CD8-positive, alpha-beta memory T cell (primary cell): ENCODE data around the gene GPR4. TPM values are rescaled to one million over a fixed set of nuclear protein-coding genes. Genes with fewer than 3 reads are reported as not detected.
"Not testable (repeated sequence)": the region's sequence is repeated elsewhere in the genome, so short reads cannot be mapped to it uniquely, and the experiment has no call there.

Experiments used
- CTCF ChIA-PET: fragments of 350-600 bp; sonication (Branson Sonifier 250); formaldehyde crosslinking; loops from one replicate; lab custom pipeline; 2021; ENCODE audit warnings: antibody characterized with exemption; lab: Charles Lee
- POLR2A ChIA-PET: fragments of 350-600 bp; sonication (Branson Sonifier 250); formaldehyde crosslinking; loops from one replicate; lab custom pipeline; 2021; ENCODE audit warnings: antibody characterized with exemption; lab: Charles Lee
- DNase-seq, 5 donors: peaks; one replicate each; pipeline versions ENCODE4 v3.0.0 to v3.0.0-alpha.2; 2020 to 2022; ENCODE audit warnings: mixed read lengths in 1 of 5
- H3K27ac ChIP-seq: one replicate; pipeline ENCODE4 v1.7.0; 2013; ENCODE audit warnings: low read depth, mild to moderate bottlenecking, low read length, moderate library complexity
- H3K27me3 ChIP-seq: 2 replicates; pipeline ENCODE4 v1.7.0; 2013; ENCODE audit warnings: low read length, mild to moderate bottlenecking; ENCODE audit not compliant: insufficient read depth, poor library complexity, severe bottlenecking
- H3K36me3 ChIP-seq: 2 replicates; pipeline ENCODE4 v1.7.0; 2013; ENCODE audit warnings: mild to moderate bottlenecking, low read length, moderate library complexity; ENCODE audit not compliant: insufficient read depth
- H3K4me1 ChIP-seq: 2 replicates; pipeline ENCODE4 v1.7.0; 2013; ENCODE audit warnings: mild to moderate bottlenecking, low read length, moderate library complexity; ENCODE audit not compliant: insufficient read depth
- H3K4me3 ChIP-seq: 2 replicates; pipeline ENCODE4 v1.7.0; 2013; ENCODE audit warnings: mild to moderate bottlenecking, low read length
- H3K9me3 ChIP-seq: 2 replicates; pipeline ENCODE4 v1.7.0; 2013; ENCODE audit warnings: mild to moderate bottlenecking, low read length
- H3K27ac Mint-ChIP-seq, 8 donors: one replicate each; pipeline ENCODE4 v1.8.0; 2020 to 2021; ENCODE audit warnings: mixed read lengths in 8 of 8, mild to moderate bottlenecking in 6 of 8, inconsistent platforms in 3 of 8, moderate library complexity in 3 of 8
- H3K27me3 Mint-ChIP-seq, 2 donors: one replicate each; pipeline ENCODE4 v1.8.0; 2020 to 2021; ENCODE audit warnings: mixed read lengths in 2 of 2, mild to moderate bottlenecking in 1 of 2, moderate library complexity in 1 of 2
- H3K36me3 Mint-ChIP-seq, 3 donors: one replicate each; pipeline ENCODE4 v1.8.0; 2020 to 2021; ENCODE audit warnings: mixed read lengths in 3 of 3, inconsistent platforms in 1 of 3, mild to moderate bottlenecking in 1 of 3
- H3K4me1 Mint-ChIP-seq, 3 donors: one replicate each; pipeline ENCODE4 v1.8.0; 2020 to 2021; ENCODE audit warnings: mixed read lengths in 3 of 3, inconsistent platforms in 1 of 3, mild to moderate bottlenecking in 1 of 3
- H3K4me3 Mint-ChIP-seq, 7 donors: one replicate each; pipeline ENCODE4 v1.8.0; 2020 to 2021; ENCODE audit warnings: mixed read lengths in 7 of 7, mild to moderate bottlenecking in 6 of 7, moderate library complexity in 4 of 7, inconsistent platforms in 2 of 7
- H3K9me3 Mint-ChIP-seq, 5 donors: one replicate each; pipeline ENCODE4 v1.8.0; 2020 to 2022; ENCODE audit warnings: mixed read lengths in 5 of 5, mild to moderate bottlenecking in 3 of 5, moderate library complexity in 2 of 5, inconsistent platforms in 1 of 5
- polyA plus RNA-seq: library from polyadenylated mRNA; unstranded; fragments of 300-500 nt; fragmentation: Illumina TruSeq; gene quantifications from one replicate; pipeline ENCODE4 v1.2.3, GENCODE V29; 2021
- total RNA-seq, 2 experiments: library from RNA; stranded (reverse); gene quantifications; one replicate each; pipeline ENCODE4 v1.2.3, GENCODE V29; 2021

Gene GPR4
- total and polyA plus RNA-seq, 3 experiments from 2014 or later: not detected

DNA sequence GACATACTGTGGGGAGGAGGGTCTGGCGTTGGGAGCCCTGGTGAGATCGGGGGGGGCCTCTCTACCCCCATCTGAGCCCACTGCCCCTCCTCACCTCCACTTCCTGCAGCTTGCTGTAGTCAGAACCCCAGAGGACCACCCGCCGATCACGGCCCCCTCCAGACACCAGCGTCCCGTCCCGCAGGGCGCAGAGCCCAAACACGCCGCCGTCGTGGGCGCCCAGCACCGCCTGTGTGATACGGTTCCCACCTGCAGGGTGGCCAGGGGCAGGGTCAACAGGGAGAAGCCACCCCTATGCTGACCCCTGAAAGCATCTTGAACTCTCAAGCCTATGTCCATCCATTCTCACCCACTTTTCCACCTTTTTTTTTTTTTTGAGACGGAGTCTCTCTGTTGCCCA is 19.4 kb upstream of the GPR4 start:
- Mint-ChIP-seq H3K27me3 (no peaks in the 10 kb centered on the region), H3K4me1 (peaks cover 2 to 5% (median 3%) of the 10 kb centered on the region in 3 donors), H3K27ac (peak overlapping the region in 1 of 8 donors; percentile 77), H3K9me3 (no peaks in the 10 kb centered on the region), H3K36me3 (peaks cover 0 to 71% (median 17%) of the 10 kb centered on the region in 3 donors), H3K4me3 (no peak overlapping the region)
- H3K4me3 ChIP-seq: no peak overlapping the region
- no peak for DNase-seq
- POLR2A ChIA-PET: no interaction called here
- no peak overlapping the region for H3K27ac ChIP-seq
- no peaks in the 10 kb centered on the region for H3K4me1 ChIP-seq
- H3K27me3 ChIP-seq: no peaks in the 10 kb centered on the region
- H3K9me3 ChIP-seq: no peaks in the 10 kb centered on the region
- CTCF ChIA-PET: no interaction called here
- H3K36me3 ChIP-seq: peaks cover 6% of the 10 kb centered on the region

DNA sequence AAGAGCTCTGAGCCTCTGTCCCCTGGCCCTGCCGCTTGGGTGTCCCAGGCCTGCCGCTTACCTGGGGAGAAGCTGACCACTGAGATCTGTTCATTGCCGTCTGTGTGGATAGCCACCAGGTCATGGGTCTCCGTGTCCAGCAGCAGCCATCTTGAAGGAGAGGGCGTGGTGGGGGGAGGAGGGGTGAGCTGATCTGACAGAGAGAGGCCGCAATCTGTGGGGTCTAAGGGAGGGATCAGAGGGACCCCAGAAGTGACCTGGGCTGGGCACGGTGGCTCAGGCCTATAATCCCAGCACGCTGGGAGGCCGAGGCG is 14.6 kb upstream of the GPR4 start:
- CTCF ChIA-PET: interaction anchor here (2.9 kb wide), 1 partner anchor 25 kb away, joined by 14 read pairs; no protein-coding TSS in a partner anchor

DNA sequence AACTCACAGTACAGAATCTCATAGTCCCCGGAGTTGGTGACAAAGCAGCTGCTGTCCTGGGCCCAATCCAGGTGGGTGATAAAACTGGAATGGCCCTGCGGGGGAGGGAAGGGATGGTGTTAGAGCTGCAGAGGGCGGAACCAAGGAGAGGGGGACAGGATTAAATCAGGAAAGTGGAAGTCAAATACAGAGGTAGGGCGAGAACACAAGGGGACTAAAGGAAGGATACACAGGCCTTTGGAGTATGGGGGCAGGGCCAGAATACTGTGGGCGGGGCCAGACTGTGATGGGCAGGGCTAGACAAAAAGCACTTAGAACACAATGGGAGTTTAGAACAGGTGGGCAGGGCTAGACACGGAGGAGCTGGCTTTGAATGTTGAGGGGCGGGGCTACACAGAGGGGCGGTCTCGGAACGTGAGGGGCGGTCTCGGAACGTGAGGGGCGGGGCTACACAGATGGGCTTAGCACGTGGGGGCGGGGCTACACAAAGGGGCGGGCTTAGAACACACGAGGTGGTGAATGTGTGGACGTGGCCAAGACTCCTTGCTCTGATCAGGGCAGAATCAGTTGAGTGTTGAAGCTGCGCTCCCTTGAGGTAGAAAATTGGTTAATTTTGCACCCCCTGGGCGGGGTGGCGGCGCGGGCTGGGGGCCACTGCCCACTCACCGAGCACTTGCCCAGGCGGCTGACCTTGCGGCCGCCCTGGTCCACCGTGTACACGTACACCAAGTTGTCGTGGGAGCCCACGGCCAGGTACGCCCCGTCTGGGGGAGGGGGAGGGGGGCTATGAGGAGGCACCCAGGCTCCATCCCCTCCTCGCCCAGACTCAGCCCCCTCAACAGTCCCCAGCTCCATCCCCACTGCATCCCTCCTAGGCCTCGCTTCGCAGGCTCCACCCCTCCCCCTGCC is 14.0 kb upstream of the GPR4 start:
- Mint-ChIP-seq H3K27me3 (no peaks in the 10 kb centered on the region), H3K4me1 (peaks cover 7 to 17% (median 11%) of the 10 kb centered on the region in 3 donors), H3K36me3 (peaks cover 6 to 75% (median 12%) of the 10 kb centered on the region in 3 donors), H3K9me3 (no peaks in the 10 kb centered on the region), H3K27ac (peak overlapping the region in 6 of 8 donors; percentile 47 to 87 (median 70)), H3K4me3 (no peak overlapping the region)
- POLR2A ChIA-PET: interaction anchor here (0.7 kb wide), 1 partner anchor 188 kb away, joined by 4 read pairs; no protein-coding TSS in a partner anchor
- Histone ChIP-seq H3K27ac (no peak overlapping the region), H3K27me3 (no peaks in the 10 kb centered on the region), H3K36me3 (peaks cover 21% of the 10 kb centered on the region), H3K4me3 (no peak overlapping the region), H3K4me1 (no peaks in the 10 kb centered on the region), H3K9me3 (no peaks in the 10 kb centered on the region)
- CTCF ChIA-PET: interaction anchor here (2.9 kb wide), 1 partner anchor 26 kb away, joined by 14 read pairs; no protein-coding TSS in a partner anchor
- peak; percentile 65 to 76 (median 69) for DNase-seq

More for the DNA sequence above, 14.6 kb upstream of the GPR4 start:
- no peak overlapping the region for H3K27ac ChIP-seq
- H3K9me3 ChIP-seq: no peaks in the 10 kb centered on the region
- no peaks in the 10 kb centered on the region for H3K27me3 ChIP-seq
- H3K4me3 ChIP-seq: no peak overlapping the region
- Mint-ChIP-seq H3K4me3 (no peak overlapping the region), H3K9me3 (no peaks in the 10 kb centered on the region), H3K4me1 (peaks cover 7 to 17% (median 11%) of the 10 kb centered on the region in 3 donors), H3K27ac (peak overlapping the region in 2 of 8 donors; percentile 11 to 83), H3K27me3 (no peaks in the 10 kb centered on the region), H3K36me3 (peaks cover 6 to 75% (median 12%) of the 10 kb centered on the region in 3 donors)
- DNase-seq: no peak
- POLR2A ChIA-PET: no interaction called here
- H3K36me3 ChIP-seq: peaks cover 21% of the 10 kb centered on the region
- H3K4me1 ChIP-seq: no peaks in the 10 kb centered on the region

DNA sequence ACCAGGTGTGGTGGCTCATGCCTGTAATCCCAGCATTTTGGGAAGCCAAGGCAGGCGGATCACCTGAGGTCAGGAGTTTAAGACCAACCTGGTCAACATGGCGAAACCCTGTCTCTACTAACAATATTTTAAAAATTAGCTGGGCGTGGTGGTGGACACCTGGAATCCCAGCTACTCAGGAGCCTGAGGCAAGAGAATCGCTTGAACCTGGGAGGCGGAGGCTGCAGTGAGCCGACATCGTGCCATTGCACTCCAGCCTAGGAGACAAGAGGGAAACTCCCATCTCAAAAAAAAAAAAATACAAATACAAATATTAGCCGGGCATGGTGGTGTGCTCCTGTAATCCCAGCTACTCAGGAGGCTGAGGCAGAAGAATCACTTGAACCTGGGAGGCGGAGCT is 13.0 kb upstream of the GPR4 start:
- not testable (repeated sequence) for H3K27ac Mint-ChIP-seq
- POLR2A ChIA-PET: interaction anchor here (0.7 kb wide), 1 partner anchor 187 kb away, joined by 4 read pairs; no protein-coding TSS in a partner anchor
- peaks cover 7 to 17% (median 11%) of the 10 kb centered on the region in 3 donors for H3K4me1 Mint-ChIP-seq

DNA sequence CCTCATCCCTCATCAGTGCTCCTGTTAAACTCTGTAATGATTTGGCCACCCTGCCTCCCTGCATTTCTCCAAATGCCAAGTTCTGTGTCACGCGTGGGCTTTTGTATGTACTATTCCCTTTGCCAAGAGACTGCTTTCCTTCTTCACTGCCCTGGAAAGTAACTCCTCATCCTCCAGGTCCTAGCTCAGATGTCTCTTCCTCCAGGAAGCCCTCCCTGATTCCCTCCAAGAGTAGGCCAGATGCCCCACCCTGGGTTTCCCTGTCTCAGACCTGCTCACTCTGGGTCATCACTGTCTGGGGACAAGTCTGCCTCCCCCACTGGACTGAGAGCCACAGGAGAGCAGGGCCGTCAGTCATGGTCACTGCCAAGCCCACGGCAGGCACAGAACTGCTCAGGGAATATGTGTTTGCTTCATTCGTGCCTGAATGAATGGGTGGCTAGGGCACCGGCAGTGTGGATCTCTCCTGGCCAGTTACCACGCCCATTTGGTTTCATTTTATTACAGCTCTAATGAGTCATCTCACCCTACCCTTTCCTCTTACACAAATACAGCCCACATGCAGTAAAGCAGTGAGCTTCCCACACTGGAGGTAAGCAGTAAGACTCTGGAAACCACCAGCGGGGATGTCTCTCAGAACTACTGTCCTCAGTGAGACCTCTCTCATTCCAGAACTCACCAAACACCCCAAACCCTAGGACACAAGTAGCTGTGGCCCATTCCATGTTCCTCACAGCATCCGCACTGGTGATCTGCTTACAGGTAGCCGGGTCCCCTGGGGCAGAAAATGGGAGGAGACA is 12.1 kb upstream of the GPR4 start:
- no peak overlapping the region for H3K4me3 ChIP-seq
- peaks cover 21% of the 10 kb centered on the region for H3K36me3 ChIP-seq
- Mint-ChIP-seq H3K4me1 (peaks cover 7 to 17% (median 11%) of the 10 kb centered on the region in 3 donors), H3K27me3 (no peaks in the 10 kb centered on the region), H3K9me3 (peaks cover 0 to 1% (median 0%) of the 10 kb centered on the region in 5 donors), H3K36me3 (peaks cover 14 to 74% (median 18%) of the 10 kb centered on the region in 3 donors), H3K27ac (peak overlapping the region in 7 of 8 donors; percentile 40 to 92 (median 73)), H3K4me3 (no peak overlapping the region)
- no peak overlapping the region for H3K27ac ChIP-seq
- no peaks in the 10 kb centered on the region for H3K27me3 ChIP-seq
- CTCF ChIA-PET: interaction anchor here (1.4 to 2.2 kb wide), 4 partner anchors 10 to 38 kb away, joined by 3 to 12 read pairs (median 4); no protein-coding TSS in a partner anchor
- H3K9me3 ChIP-seq: no peaks in the 10 kb centered on the region
- POLR2A ChIA-PET: no interaction called here
- DNase-seq: no peak
- H3K4me1 ChIP-seq: no peaks in the 10 kb centered on the region

More for the DNA sequence above, 13.0 kb upstream of the GPR4 start:
- CTCF ChIA-PET, DNase-seq, H3K27me3 ChIP-seq, H3K9me3 ChIP-seq, H3K4me1 ChIP-seq, H3K4me3 ChIP-seq, H3K27ac ChIP-seq, H3K27me3 Mint-ChIP-seq, H3K4me3 Mint-ChIP-seq, H3K9me3 Mint-ChIP-seq: not testable (repeated sequence)
- H3K36me3 Mint-ChIP-seq: peaks cover 6 to 73% (median 12%) of the 10 kb centered on the region in 3 donors
- H3K36me3 ChIP-seq: peaks cover 21% of the 10 kb centered on the region

DNA sequence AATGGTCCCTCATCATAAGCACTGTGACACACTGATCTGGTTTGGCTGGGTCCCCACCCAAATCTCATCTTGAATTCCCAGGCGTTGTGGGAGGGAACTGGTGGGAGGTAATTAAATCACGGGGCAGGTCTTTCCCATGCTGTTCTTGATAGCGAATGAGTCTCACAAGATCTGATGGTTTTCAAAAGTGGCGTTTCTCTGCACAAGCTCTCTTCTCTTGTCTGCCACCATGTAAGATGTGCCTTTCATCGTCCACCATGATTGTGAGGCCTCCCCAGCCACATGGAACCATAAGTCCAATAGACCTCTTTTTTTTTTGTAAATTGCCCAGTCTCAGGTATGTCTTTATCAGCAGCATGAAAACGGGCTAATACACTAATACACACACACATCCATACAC is 6.9 kb upstream of the GPR4 start:
- peaks cover 8% of the 10 kb centered on the region for H3K4me1 ChIP-seq
- H3K27me3 ChIP-seq: no peaks in the 10 kb centered on the region
- peaks cover 13 to 47% (median 17%) of the 10 kb centered on the region in 3 donors for H3K36me3 Mint-ChIP-seq
- H3K4me3 ChIP-seq: no peak overlapping the region
- H3K36me3 ChIP-seq: peaks cover 13% of the 10 kb centered on the region
- peaks cover 0 to 6% (median 0%) of the 10 kb centered on the region in 5 donors for H3K9me3 Mint-ChIP-seq
- no peaks in the 10 kb centered on the region for H3K9me3 ChIP-seq
- CTCF ChIA-PET: no interaction called here
- peak overlapping the region in 3 of 8 donors; percentile 9 to 81 (median 21) for H3K27ac Mint-ChIP-seq
- no peak overlapping the region for H3K27ac ChIP-seq
- H3K4me1 Mint-ChIP-seq: peaks cover 3 to 6% (median 5%) of the 10 kb centered on the region in 3 donors
- POLR2A ChIA-PET: no interaction called here
- no peak overlapping the region for H3K4me3 Mint-ChIP-seq
- no peak for DNase-seq
- H3K27me3 Mint-ChIP-seq: no peaks in the 10 kb centered on the region

DNA sequence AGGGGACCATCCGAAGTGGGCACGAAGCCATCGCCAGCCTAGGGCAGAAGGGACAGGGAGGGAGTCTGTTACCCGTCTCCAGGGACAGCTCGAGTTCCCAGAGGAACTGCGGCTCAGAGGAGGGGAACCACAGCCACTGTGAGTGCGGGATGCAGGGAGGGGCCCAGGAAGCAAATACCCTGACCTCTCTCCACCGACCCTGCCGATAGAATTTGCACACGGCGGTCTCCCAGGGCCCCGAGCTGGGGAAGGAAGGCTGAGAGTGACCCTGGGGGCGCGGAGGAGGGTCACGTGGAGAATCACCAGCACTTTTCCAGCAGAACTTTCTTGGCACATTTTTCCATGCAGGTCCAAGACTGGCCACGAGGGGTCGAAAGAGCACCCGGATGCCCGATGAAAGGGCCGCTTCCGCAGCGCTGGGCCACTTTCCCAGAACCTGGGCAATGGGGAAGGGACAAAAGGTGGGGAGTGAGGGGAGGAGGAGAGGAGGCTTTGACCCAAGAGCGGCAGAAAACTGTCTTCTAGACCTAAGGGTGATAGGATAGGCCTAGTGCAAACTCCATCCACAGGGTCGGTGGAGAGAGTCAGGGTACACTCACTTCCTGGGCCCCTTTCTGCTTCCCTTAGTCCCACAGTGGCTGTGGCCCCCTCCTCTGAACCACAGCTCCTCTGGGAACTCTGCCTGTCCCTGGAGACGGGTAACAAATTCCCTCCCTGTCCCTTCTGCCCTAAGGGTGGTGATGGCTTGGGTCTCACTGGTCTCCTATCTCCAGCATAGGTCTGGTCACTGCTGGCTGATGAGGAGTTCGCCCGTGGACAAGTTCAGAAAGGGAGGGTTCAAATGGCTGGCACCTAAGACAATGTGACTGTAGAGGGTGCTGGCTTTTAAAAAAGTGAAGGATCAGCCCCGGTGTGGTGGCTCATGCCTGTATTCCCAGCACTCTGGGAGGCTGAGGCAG is 5.3 kb upstream of the GPR4 start:
- Histone ChIP-seq H3K9me3 (no peaks in the 10 kb centered on the region), H3K4me1 (peaks cover 8% of the 10 kb centered on the region), H3K36me3 (no peaks in the 10 kb centered on the region), H3K4me3 (peak overlapping the region; percentile 25), H3K27me3 (peaks cover 11% of the 10 kb centered on the region), H3K27ac (no peak overlapping the region)
- ChIA-PET CTCF (interaction anchor here (0.8 to 6.9 kb wide), 5 partner anchors 23 to 39 kb away, joined by 3 to 78 read pairs (median 3); partner anchors contain the start of gene EML2), POLR2A (no interaction called here)
- peak; percentile 19 to 62 (median 23) for DNase-seq
- Mint-ChIP-seq H3K27me3 (peaks cover 10 to 11% of the 10 kb centered on the region in 2 donors), H3K27ac (peak overlapping the region in 4 of 8 donors; percentile 68 to 85 (median 79)), H3K9me3 (peaks cover 0 to 6% (median 0%) of the 10 kb centered on the region in 5 donors), H3K4me3 (peak overlapping the region in 2 of 7 donors; percentile 32 to 68), H3K4me1 (peaks cover 4 to 9% (median 9%) of the 10 kb centered on the region in 3 donors), H3K36me3 (peaks cover 13 to 31% (median 13%) of the 10 kb centered on the region in 3 donors)
